H1 (cell line): ENCODE data around the gene MARCHF3. TPM values are rescaled to one million over a fixed set of nuclear protein-coding genes. Genes with fewer than 3 reads are reported as not detected.

Source experiments
- CTCF ChIA-PET: fragments of 300-600 bp; sonication (Branson Sonifier 250); formaldehyde crosslinking; loops from one replicate; lab custom pipeline; 2021; ENCODE audit not compliant: partially characterized antibody; lab: Charles Lee
- POLR2A ChIA-PET: fragments of 300-600 bp; sonication (Branson Sonifier 250); formaldehyde crosslinking; loops from one replicate; lab custom pipeline; 2021; ENCODE audit warnings: inconsistent platforms; ENCODE audit not compliant: partially characterized antibody; lab: Charles Lee
- DNase-seq, 2 experiments: peaks; one replicate each; pipeline versions ENCODE4 v3.0.0 to v3.0.0-alpha.2; 2010 to 2022; ENCODE audit warnings: low spot score in 2 of 2, low read depth in 1 of 2, mixed read lengths in 1 of 2
- FAIRE-seq: peaks from 2 replicates; lab custom pipeline; 2011; peaks lifted over from hg19 to GRCh38; lab: Jason Lieb, UNC
- H2AFZ ChIP-seq: 2 replicates; pipeline ENCODE4 v1.8.1; 2012; ENCODE audit warnings: low read length, inconsistent platforms
- H2AK5ac ChIP-seq: 2 replicates; pipeline ENCODE4 v1.6.1; 2013; ENCODE audit warnings: low read depth, low read length
- H2BK120ac ChIP-seq: replicated peaks from 2 replicates; pipeline ENCODE3; 2013; ENCODE audit warnings: low read depth, low read length, inconsistent platforms
- H2BK12ac ChIP-seq: 2 replicates; pipeline ENCODE4 v1.6.1; 2013; ENCODE audit warnings: low read depth, low read length
- H2BK15ac ChIP-seq: 2 replicates; pipeline ENCODE4 v1.6.1; 2013; ENCODE audit warnings: low read length
- H2BK20ac ChIP-seq: 2 replicates; pipeline ENCODE4 v1.6.1; 2013; ENCODE audit warnings: low read length
- H2BK5ac ChIP-seq: 2 replicates; pipeline ENCODE4 v1.6.1; 2013; ENCODE audit warnings: low read depth, low read length
- H3K14ac ChIP-seq: 2 replicates; pipeline ENCODE4 v1.6.1; 2013; ENCODE audit warnings: inconsistent platforms; ENCODE audit not compliant: insufficient read length
- H3K18ac ChIP-seq: 2 replicates; pipeline ENCODE4 v1.6.1; 2013; ENCODE audit warnings: low read length; ENCODE audit errors: extremely low read depth
- H3K23ac ChIP-seq: 2 replicates; pipeline ENCODE4 v1.6.1; 2013; ENCODE audit warnings: inconsistent platforms; ENCODE audit not compliant: insufficient read length
- H3K23me2 ChIP-seq: 2 replicates; pipeline ENCODE4 v1.6.1; 2013; ENCODE audit warnings: low read depth, low read length
- H3K27ac ChIP-seq: 2 replicates; pipeline ENCODE4 v1.6.1; 2011; ENCODE audit warnings: low read depth, low read length, inconsistent platforms
- H3K27me3 ChIP-seq, 4 experiments: replicated peaks in 1 of 4; 1 replicate in 1 of 4; 2 replicates in 3 of 4; pipeline versions ENCODE4 v1.6.1 to v1.8.1; 2011 to 2013; ENCODE audit warnings: low read length in 3 of 4, mild to moderate bottlenecking in 3 of 4, inconsistent platforms in 2 of 4, mixed read lengths in 2 of 4, moderate library complexity in 1 of 4; ENCODE audit not compliant: control insufficient read depth in 3 of 4, insufficient read depth in 3 of 4; ENCODE audit errors: extremely low read depth in 1 of 4
- H3K36me3 ChIP-seq, 4 experiments: 2 replicates each; pipeline versions ENCODE4 v1.6.1 to v1.8.1; 2011 to 2013; ENCODE audit warnings: mild to moderate bottlenecking in 4 of 4, low read length in 3 of 4, moderate library complexity in 2 of 4, control low read depth in 1 of 4, inconsistent platforms in 1 of 4; ENCODE audit not compliant: insufficient read depth in 4 of 4, control insufficient read depth in 2 of 4
- H3K4ac ChIP-seq: replicated peaks from 2 replicates; pipeline ENCODE3; 2013; ENCODE audit warnings: low read length, low read depth, mixed read lengths, inconsistent platforms; ENCODE audit not compliant: insufficient read length
- H3K4me1 ChIP-seq, 4 experiments: replicated peaks in 1 of 4; 1 replicate in 1 of 4; 2 replicates in 3 of 4; pipeline versions ENCODE4 v1.6.1 to v1.8.1; 2011 to 2013; ENCODE audit warnings: low read length in 3 of 4, inconsistent platforms in 2 of 4, mixed read lengths in 1 of 4; ENCODE audit not compliant: insufficient read depth in 4 of 4, control insufficient read depth in 3 of 4
- H3K4me2 ChIP-seq, 2 experiments: 2 replicates each; pipeline versions ENCODE4 v1.6.1 to v1.8.1; 2011 to 2013; ENCODE audit warnings: low read depth in 2 of 2, low read length in 2 of 2, control low read depth in 1 of 2, inconsistent platforms in 1 of 2, mild to moderate bottlenecking in 1 of 2; ENCODE audit not compliant: insufficient read depth in 1 of 2
- H3K4me3 ChIP-seq, 4 experiments: fragments of 200-600, 300-600 bp in 1 of 4; sonication (generic), shearing (Covaris generic), sonication (Bioruptor Twin) in 1 of 4; 2 replicates each; pipeline versions ENCODE4 v1.5.1 to v1.8.1; 2011 to 2016; ENCODE audit warnings: low read length in 4 of 4, low read depth in 3 of 4, control low read depth in 2 of 4, inconsistent platforms in 2 of 4, mild to moderate bottlenecking in 2 of 4, mixed read lengths in 1 of 4, moderate library complexity in 1 of 4; ENCODE audit not compliant: insufficient read depth in 2 of 4; ENCODE audit errors: extremely low read depth in 1 of 4
- H3K56ac ChIP-seq: replicated peaks from 2 replicates; pipeline ENCODE3; 2013; ENCODE audit warnings: low read depth, mild to moderate bottlenecking, mixed read lengths, low read length, inconsistent platforms; ENCODE audit not compliant: insufficient read length
- H3K79me1 ChIP-seq: 2 replicates; pipeline ENCODE4 v1.6.1; 2013; ENCODE audit warnings: low read depth, low read length, control low read depth
- H3K79me2 ChIP-seq, 2 experiments: 2 replicates each; pipeline versions ENCODE4 v1.6.1 to v1.8.1; 2012 to 2013; ENCODE audit warnings: low read length in 2 of 2, mild to moderate bottlenecking in 2 of 2, inconsistent platforms in 1 of 2; ENCODE audit not compliant: insufficient read depth in 2 of 2, control insufficient read depth in 1 of 2
- H3K9ac ChIP-seq, 4 experiments: replicated peaks in 1 of 4; 1 replicate in 1 of 4; 2 replicates in 3 of 4; pipeline versions ENCODE4 v1.6.1 to v1.8.1; 2011 to 2013; ENCODE audit warnings: low read depth in 3 of 4, low read length in 3 of 4, control low read depth in 2 of 4, mild to moderate bottlenecking in 2 of 4, moderate library complexity in 2 of 4, inconsistent platforms in 1 of 4; ENCODE audit errors: extremely low read depth in 1 of 4
- H3K9me3 ChIP-seq, 2 experiments: 2 replicates each; pipeline versions ENCODE4 v1.6.1 to v1.8.1; 2012 to 2013; ENCODE audit warnings: mild to moderate bottlenecking in 2 of 2, moderate library complexity in 2 of 2, control low read depth in 1 of 2, inconsistent platforms in 1 of 2, low read depth in 1 of 2, low read length in 1 of 2, mixed read lengths in 1 of 2; ENCODE audit not compliant: insufficient read depth in 2 of 2
- H4K20me1 ChIP-seq, 2 experiments: replicated peaks in 1 of 2; 2 replicates each; pipeline versions ENCODE3 to v1.8.1; 2011 to 2013; ENCODE audit warnings: inconsistent platforms in 2 of 2, low read length in 2 of 2, mild to moderate bottlenecking in 1 of 2; ENCODE audit not compliant: insufficient read depth in 2 of 2, control insufficient read depth in 1 of 2
- H4K5ac ChIP-seq: 2 replicates; pipeline ENCODE4 v1.6.1; 2013; ENCODE audit warnings: low read length, low read depth, mixed read lengths, inconsistent platforms; ENCODE audit not compliant: insufficient read length
- H4K8ac ChIP-seq: 2 replicates; pipeline ENCODE4 v1.8.0; 2013; ENCODE audit warnings: mild to moderate bottlenecking, moderate library complexity, low read length, inconsistent platforms; ENCODE audit not compliant: insufficient read depth; ENCODE audit errors: extremely low read depth
- H4K91ac ChIP-seq: replicated peaks from 2 replicates; pipeline ENCODE3; 2013; ENCODE audit warnings: low read length, mixed read lengths, inconsistent platforms; ENCODE audit not compliant: insufficient read length
- BCL11A ChIP-seq, 2 experiments: IDR thresholded peaks; one replicate each; pipeline ENCODE4 v1.6.1; 2011; ENCODE audit warnings: low read depth in 2 of 2, low read length in 2 of 2, mild to moderate bottlenecking in 2 of 2
- CBX8 ChIP-seq: fragments of 300-800, 300-1000 bp; sonication (generic); IDR thresholded peaks from 2 replicates; pipeline ENCODE4 v1.7.1; 2016; ENCODE audit warnings: low read depth, low read length, borderline replicate concordance
- EGR1 ChIP-seq: IDR thresholded peaks from 2 replicates; pipeline ENCODE4 v1.6.1; 2011; ENCODE audit warnings: low read depth, low read length, borderline replicate concordance
- EZH2 ChIP-seq: fragments of 200-600 bp; sonication (generic); IDR thresholded peaks from 2 replicates; pipeline ENCODE4 v1.7.1; 2012; ENCODE audit warnings: low read depth, mild to moderate bottlenecking, moderate library complexity, low read length, inconsistent platforms; ENCODE audit not compliant: severe bottlenecking
- SAP30 ChIP-seq: fragments of 300-600 bp; sonication (generic); IDR thresholded peaks from 2 replicates; pipeline ENCODE4 v1.7.1; 2012; ENCODE audit warnings: low read length, moderate library complexity, mild to moderate bottlenecking, inconsistent platforms; ENCODE audit not compliant: insufficient read depth, insufficient replicate concordance
- WGBS, 2 experiments: shearing (Covaris generic) in 1 of 2; methylation state at CpG; one replicate each; pipeline versions ENCODE4 v1.1.6 to v1.1.7; 2013 to 2015; ENCODE audit warnings: low lambda C conversion rate in 2 of 2, mixed read lengths in 2 of 2, inconsistent platforms in 1 of 2, low coverage in 1 of 2, missing lambda C conversion rate in 1 of 2; ENCODE audit not compliant: insufficient replicate concordance in 2 of 2, insufficient coverage in 1 of 2, insufficient read length in 1 of 2; ENCODE audit errors: extremely low coverage in 1 of 2, missing lambda C conversion rate in 1 of 2; 5-methylcytosine and 5-hydroxymethylcytosine counted together
- polyA plus RNA-seq, 7 experiments: library from polyadenylated mRNA; depleted of rRNA in 3 of 7; stranded (reverse) in 5 of 7; unstranded in 2 of 7; fragments of >200 nt in 5 of 7; fragments of 200-250 nt in 2 of 7; gene quantifications; 1 replicate in 5 of 7; 2 replicates in 1 of 7; 4 replicates in 1 of 7; pipeline versions ENCODE4 v1.2.1 to v1.2.3, GENCODE V29; 2011 to 2013; ENCODE audit warnings: missing spikeins in 2 of 7, mixed read lengths in 2 of 7
- total RNA-seq: library from RNA; stranded (reverse); fragmentation: NEBNext Ultra II Directional; extraction: Animal tissue kit (Norgen Biotek cat#: 25700); gene quantifications from 2 replicates; pipeline ENCODE4 v1.2.1, GENCODE V29; 2021

Gene MARCHF3
- total and polyA plus RNA-seq, 2 of the 8 experiments (the other 6 are each of a cell fraction or from before 2014, with no cell fraction given): 12.0 to 16.9 TPM

GRCh38 chr5:127064253-127064840 lies 34.0 kb upstream of the MARCHF3 start:
- H3K23me2 ChIP-seq: no peaks in the 10 kb centered on the region
- POLR2A ChIA-PET: no interaction called here
- no peak overlapping the region for H4K8ac ChIP-seq
- no peak overlapping the region for H2BK20ac ChIP-seq
- H3K4me1 ChIP-seq: no peaks in the 10 kb centered on the region; a peak in 1 of 7 replicates
- no peak overlapping the region for H3K4me2 ChIP-seq
- no peak overlapping the region for H2BK15ac ChIP-seq
- no peaks in the 10 kb centered on the region for H3K79me1 ChIP-seq
- no peak overlapping the region for H2BK5ac ChIP-seq
- H3K79me2 ChIP-seq: no peaks in the 10 kb centered on the region
- no peak overlapping the region for H2AFZ ChIP-seq
- no peak overlapping the region for H4K91ac ChIP-seq
- H3K4ac ChIP-seq: no peak overlapping the region
- WGBS, 2 experiments: 91% methylated on average over 4 of the region's 4 CpGs; no CpG with 5 or more reads in 1 of the 2 experiments
- H3K18ac ChIP-seq: no peak overlapping the region
- H4K20me1 ChIP-seq: no peaks in the 10 kb centered on the region
- no peaks in the 10 kb centered on the region for H3K27me3 ChIP-seq
- H3K14ac ChIP-seq: no peak overlapping the region
- H3K36me3 ChIP-seq: no peaks in the 10 kb centered on the region
- no peak overlapping the region for H2AK5ac ChIP-seq
- no peak overlapping the region for H3K9ac ChIP-seq
- DNase-seq (no peak), FAIRE-seq (no peak)
- no peak overlapping the region for H2BK120ac ChIP-seq
- no peak overlapping the region for H3K4me3 ChIP-seq
- no peak overlapping the region for H3K27ac ChIP-seq
- H2BK12ac ChIP-seq: no peak overlapping the region
- CTCF ChIA-PET: interaction anchor here (0.6 to 2.1 kb wide), 7 partner anchors 9 to 410 kb away, joined by 3 to 10 read pairs (median 3); partner anchors contain the start of gene C5orf63
- H3K9me3 ChIP-seq: no peaks in the 10 kb centered on the region
- no peak overlapping the region for H3K23ac ChIP-seq
- TF ChIP-seq EZH2: no peak
- no peak for TF ChIP-seq SAP30
- no peak for TF ChIP-seq EGR1
- TF ChIP-seq BCL11A (IDR thresholded peaks at IDR 0.05; ENCODE audit: low read depth in 2 of 2, low read length in 2 of 2): no peak
- TF ChIP-seq CBX8: no peak
- H3K56ac ChIP-seq: no peak overlapping the region
- H4K5ac ChIP-seq: no peak overlapping the region
